Colon (tissue), 2 donors: ENCODE results near the gene GTF2H3.
"Not testable (repeated sequence)": the region's sequence is repeated elsewhere in the genome, so short reads cannot be mapped to it uniquely, and the experiment has no call there.

Experiments used
- FAIRE-seq: peaks from 2 replicates; lab custom pipeline; 2012; peaks lifted over from hg19 to GRCh38; lab: Jason Lieb, UNC
- donor health status: control.
- donor health status: control.

The GTF2H3 gene

DNA sequence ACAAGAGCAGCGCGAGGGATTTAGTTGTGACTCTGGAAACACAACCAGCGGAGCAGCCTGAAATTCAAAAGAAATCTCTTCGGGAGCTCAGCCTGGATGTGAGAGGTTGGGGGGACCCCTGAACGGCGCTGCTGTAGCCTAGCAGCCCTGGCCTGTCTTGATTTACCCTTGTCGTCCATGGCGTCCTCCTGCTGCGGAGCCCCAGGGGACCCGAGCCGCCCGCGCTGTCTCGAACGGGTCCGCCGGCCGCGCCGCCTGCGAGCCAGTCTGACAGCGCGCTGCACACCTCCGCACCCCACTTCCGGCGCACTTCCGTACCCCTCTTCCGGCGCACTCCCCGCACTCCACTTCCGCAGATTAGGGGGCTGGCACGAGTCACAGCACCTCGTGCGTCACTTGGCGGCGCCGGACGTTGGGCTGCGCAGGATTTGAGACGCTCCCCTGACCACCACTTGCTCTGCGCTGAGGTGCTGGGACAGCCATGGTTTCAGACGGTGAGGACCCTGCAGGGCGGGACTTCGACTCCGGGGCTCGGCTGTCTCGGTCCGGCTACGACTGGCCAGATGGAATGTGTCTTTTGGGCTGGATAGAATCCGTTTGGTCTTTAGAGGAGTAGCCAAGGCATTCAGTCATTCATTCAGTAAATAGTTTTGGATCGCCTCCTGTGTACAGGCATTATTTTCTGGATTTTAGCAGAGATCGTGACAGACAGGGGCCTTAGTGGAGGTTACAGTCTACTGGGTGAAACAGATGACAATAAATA lies at the start of gene GTF2H3, which contains the start of gene EIF2B1:
Gene GTF2H3, plus strand, starts transcription at position 451 of the 763 bp plus-strand sequence. Its CDS starts 31 bp downstream, at position 482.
Gene EIF2B1, minus strand, starts transcription at position 308 of the 763 bp plus-strand sequence. Its CDS starts 129 bp downstream, at position 179.
- FAIRE-seq = no peak

DNA sequence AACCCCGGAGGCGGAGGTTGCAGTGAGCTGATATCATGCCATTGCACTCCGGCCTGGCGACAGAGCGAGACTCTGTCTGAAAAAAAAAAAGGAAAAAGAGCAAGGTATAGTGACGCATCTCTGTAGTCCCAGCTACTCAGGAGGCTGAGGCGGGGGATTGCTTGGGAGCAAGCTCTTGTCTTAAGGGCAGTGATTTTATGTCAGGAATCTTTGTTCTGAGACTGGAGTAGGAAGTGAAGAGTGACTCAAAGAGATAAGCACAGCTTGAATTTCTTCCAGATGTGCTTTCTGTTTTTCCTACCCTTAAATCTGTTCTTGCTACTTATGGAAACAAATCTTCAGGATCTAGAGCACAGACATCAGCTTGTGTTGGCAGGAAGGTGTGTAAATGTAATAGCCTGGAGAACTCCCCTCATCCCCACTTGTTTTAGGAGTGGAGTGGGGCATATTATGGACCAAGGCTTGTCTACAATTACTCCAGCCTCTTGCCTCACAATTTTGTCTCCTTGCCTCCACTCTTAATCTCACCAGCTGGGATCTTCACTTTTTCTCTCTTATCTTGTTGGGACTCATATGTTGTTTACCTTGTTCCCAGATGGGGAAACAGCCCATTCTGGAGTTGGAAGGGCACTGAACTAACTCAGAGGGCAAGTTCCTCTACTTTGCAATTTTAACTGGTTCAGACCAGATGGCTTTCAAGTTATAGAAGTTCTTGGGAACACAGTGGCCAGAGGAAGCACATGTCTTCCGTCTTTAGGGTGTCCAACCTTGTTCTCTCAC lies 41.7 kb upstream of the GTF2H3 start:
- no peak for FAIRE-seq

DNA sequence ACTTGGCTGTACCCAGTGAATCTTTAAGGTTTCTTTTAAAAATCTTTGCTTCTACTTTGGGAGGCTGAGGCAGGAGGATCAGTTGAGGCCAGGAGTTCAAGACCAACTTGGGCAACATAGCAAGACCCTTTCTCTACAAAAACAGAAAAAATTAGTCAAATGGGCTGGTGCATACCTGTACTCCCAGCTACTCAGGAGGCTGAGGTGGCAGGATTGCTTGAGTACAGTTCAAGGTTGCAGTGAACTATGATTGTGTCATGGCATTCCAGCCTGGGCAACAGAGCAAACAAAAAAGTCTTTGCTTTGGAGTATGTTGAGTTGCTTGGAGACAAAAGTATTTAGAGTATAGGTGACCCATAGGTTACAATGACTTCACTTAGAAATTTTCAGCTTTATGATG lies 37.9 kb upstream of the GTF2H3 start:
- no peak for FAIRE-seq

DNA sequence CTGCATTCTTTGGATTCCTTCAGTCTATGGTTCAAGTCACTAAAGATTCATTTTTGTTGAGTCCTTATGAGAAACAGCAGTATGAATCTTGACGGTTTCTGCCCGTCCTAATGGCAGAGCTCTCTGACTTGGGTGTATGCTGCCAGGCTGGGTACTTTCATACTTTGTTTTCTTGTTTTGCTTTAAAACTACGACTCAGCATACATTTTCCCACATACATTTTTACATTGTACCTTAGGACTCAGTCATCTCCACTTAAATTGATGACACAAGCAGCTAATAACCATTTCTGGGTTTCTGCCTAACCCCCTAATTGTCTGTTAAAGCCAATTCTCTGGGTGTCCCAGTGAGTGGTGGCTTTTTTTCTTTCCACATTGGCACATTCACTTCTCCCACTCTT lies 36.5 kb upstream of the GTF2H3 start:
- FAIRE-seq = no peak

DNA sequence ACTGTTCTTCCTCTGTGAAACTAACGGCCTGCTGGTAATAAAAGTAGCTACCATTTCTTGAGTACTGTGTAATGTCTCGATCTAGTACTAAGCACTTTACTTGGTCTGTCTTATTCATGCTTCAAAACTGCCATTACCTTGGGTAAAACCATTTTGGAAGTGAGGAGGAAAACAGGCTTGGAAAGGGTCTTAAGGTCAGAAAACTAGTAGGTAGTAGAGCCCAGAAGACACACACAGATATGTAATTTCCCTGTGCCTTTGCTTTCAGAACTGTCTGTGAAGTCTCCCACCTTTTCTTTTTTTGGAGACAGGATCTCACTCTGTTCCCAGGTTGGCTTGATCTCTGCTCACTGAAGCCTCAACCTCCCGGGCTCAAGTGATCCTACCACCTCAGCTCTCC lies 35.1 kb upstream of the GTF2H3 start:
- no peak for FAIRE-seq

DNA sequence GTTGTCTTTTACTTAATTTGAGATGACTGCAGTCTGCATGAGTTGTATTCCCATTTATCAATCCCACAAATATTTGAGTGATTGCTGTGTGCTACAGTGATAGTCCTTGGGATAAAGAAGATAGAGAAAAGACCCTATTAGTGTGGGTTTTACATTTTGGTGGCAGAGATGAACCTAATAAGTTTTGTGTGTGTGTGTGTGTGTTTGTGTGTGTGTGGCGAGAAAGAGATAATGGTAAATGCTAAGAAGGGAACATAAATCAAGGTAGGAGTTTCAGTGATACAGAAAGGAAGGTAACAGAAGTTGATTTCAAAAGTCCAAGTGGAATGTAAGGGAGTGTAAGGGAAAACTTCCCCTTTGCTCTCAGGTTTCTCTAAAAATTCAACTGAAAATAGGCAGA lies 34.3 kb upstream of the GTF2H3 start:
- FAIRE-seq = no peak

DNA sequence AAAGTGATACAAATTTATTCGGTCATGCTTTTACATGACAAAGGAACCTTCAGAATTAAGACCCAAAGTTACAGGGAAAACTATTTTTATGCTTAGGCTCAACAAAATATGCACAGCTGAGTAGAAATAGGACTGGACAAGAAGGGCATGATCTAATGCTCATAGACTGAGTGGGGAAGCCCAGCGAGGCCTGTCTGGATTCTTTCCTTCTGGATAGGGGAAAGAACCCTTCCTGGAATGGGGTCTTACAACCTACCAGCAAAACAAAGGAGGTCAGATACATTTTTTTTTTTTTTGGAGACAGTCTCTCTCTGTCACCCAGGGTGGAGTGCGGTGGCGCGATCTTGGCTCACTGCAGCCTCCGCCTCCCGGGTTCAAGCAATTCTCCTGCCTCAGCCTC lies 33.9 kb upstream of the GTF2H3 start:
- FAIRE-seq = no peak

DNA sequence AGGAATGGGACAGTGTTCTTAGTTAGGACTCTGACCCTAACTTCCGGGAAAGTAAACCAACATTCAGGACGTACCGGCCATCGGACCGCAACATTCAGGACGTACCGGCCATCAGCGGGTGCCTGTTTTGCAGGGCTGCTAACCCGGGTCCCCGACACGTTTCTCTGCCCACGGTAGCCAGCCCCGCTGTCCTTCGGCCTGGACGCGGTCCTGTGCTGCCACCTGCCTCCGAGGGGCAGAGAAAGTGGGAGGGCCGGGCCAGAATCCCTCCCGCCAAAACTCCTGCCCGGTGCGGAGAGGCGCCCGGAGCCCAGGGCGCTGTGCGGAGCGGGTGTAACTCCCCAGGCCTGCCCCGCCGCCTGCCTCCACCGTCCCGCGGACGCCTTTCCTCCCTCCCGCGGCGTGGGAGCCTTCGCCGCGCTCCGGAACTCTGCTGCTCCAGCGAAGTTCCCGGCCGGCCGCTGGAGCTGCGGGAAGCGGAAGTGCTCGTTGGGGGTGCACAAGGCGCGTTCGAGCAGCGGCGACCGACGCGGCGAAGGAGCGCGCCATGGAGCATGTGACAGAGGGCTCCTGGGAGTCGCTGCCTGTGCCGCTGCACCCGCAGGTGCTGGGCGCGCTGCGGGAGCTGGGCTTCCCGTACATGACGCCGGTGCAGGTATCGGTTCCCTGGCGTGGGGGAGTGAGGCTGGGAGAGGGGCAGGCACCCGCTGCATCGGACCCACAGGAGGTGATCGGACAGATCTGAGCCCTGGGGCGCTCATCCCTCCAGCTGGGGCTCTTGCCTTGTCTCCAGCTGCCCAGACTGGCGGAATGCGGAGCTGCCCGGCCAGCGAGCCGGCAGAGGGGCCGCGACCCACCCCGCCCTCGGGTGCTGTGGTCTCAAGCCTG lies 31.8 kb upstream of the GTF2H3 start, which contains the start of gene DDX55:
Gene DDX55, plus strand, starts transcription at position 498 of the 888 bp plus-strand sequence. Its CDS starts 50 bp downstream, at position 548.
- FAIRE-seq = no peak

DNA sequence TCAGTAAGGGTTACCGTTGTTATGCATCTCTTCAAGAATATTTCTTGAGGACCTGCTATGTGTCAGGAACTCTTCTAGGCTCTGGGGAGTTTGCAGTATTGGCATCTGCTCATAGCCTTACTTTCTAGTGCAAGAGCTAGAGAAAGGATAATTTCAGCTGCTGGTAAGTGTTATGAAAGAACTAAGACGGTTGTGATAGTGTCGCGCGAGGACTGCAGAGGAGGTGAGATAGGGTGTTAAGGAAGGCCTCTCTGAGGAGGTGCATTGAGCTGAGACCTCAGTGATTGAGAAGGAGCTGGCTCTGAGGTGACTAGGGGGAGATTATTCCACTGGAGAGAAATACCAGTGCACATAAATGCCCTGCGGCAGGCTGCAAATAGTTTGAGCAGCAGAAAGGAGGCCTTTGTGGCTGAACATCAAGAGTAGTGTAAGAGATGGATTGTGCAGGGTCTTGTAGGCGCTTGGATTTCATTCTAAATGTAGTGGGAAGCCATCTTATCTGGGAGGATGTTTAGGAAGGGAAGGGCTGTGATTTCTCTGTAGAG lies 30.9 kb upstream of the GTF2H3 start:
- FAIRE-seq = no peak

DNA sequence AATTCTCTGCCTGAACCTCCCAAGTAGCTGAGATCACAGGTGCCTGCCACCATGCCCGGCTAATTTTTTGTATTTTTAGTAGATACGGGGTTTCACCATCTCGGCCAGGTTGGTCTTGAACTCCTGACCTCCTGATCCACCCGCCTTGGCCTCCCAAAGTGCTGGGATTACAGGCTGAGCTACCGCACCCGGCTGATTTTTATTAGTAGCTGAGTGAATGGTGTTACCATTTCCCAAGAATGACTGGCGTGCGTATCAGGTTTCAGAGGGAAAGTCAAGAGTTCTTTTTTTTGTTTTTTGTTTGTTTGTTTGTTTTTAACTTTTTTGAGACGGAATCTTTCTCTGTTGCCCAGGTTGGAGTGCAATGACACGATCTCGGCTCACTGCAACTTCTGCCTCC lies 30.1 kb upstream of the GTF2H3 start:
- FAIRE-seq = not testable (repeated sequence)

DNA sequence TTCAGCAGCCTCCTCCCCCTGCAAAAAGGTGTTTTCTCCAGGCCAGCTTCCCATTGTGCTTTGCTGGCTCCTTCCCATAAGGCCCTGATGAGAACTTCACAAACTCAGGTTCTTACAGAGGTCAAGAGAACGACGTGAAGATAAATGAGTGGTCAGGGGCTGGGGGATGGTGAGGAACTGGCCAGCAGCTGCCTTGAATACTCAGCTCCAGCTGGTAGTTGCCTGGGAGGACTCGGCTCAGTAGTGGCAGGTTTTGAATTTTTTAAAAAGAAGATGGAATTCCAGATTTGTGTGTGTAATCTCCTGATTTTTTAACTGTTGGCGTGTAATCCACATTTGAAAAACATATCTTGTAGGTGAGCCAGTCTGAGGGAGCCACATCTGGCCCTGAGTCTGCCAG lies 25.9 kb upstream of the GTF2H3 start:
- no peak for FAIRE-seq

DNA sequence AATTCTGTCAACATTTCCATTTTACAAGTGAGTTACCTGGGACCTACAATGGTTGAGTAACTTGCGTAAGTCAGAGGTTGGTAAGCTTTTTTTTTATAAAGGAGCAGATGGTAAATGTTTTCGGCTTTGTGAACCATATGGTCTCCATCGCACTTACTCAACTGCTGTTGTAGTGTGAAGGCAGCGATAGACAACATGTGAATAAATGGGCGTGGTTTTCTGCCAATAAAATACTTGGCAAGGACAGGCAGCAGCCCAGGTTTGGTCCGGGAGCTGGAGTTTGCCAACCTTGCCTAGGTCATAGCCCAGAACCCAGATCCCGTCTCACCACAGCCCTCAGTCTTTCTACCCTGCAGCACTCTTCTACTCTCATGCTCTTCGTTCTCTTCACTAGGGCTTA lies 25.4 kb upstream of the GTF2H3 start:
- no peak for FAIRE-seq

DNA sequence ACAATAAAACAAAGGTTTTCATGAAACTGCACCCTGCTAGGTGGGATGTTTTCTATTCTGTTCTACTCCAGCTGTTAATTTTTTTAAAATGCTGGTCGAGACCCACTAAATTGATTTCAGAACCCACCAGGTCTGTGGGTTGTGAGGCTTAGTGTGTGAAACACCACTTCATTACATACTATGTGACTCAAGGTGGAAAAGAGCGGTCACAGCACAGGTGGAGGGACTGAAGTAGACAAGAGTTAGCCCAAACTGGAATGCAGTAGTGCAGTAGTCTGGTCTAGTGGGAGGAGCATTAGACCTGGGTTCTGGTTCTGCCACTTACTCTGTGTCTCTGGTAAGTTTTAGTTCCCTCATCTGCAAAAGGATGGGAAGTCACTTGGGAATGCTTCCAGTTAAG lies 19.5 kb upstream of the GTF2H3 start:
- no peak for FAIRE-seq

DNA sequence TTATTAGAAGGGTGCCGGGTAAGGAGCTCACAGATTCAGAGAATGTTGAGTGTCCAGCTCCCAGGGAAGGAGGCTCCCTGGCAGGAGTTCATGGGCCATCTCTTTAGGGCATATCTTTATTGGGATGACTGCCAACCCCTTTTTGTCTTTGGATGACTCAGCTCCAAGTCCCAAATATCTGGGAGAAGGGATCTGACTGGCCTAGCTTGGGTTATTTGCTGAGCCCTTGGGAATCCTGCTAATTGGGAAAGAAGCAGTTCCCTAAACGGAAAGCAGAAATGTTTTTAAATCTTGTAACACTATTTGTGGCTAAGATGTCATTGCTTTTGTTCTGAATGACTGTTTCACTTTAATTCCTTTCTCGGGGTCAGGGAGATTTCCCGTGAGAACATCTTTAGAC lies 19.1 kb upstream of the GTF2H3 start:
- no peak for FAIRE-seq

DNA sequence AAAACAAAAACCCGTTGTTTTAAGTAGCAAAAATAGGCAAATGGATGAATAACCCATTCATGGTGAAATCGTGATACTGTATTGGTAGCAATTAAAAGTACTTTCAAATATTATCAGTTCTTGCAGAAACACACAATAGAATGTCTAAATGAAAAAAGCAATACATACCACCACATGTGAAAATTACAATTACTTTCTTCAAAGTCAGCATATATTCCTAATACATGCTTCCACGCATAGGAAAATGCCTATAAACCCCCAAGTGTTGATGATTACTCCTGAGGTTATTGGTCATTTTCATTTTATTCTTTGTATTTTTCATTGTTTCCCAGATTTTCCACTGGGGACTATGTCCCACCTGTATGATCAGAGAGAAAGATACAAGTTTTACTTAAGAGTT lies 16.5 kb upstream of the GTF2H3 start:
- no peak for FAIRE-seq

DNA sequence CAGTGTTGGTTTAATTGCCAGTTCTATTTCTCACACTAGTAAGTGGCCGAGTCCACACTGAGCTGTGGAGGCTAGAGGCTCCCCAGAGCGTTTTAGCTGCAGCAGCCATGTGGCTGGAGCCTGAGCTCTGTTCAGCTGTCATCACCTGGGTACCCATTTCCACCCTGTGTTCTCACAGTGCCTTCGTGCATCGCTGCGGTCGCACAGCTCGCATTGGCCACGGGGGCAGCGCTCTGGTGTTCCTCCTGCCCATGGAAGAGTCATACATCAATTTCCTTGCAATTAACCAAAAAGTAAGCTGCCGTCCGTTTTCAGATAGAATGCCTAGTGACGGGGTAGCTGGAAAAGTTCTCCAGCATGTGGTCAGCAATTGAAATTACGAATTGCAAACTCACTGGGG lies 16.0 kb upstream of the GTF2H3 start:
- FAIRE-seq = no peak

DNA sequence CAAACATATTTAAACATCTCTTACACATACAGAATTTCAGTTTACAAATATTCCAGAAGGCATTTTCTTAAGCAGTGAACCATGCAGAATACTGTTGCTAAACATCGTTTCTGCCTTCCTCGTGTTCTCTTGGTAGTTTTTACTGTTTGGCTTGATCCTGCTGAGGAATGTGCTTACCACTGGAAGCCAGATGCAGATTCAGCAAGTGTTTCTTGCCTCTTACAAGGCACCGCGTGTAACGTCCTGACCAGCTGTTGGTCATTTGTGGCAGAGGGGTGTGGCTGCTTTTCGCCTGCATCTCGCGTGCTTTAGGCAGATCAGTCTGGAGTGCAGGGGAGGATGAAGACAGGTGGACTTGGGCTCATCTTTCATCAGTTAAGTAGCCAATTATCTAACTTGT lies 12.5 kb upstream of the GTF2H3 start:
- FAIRE-seq = no peak

DNA sequence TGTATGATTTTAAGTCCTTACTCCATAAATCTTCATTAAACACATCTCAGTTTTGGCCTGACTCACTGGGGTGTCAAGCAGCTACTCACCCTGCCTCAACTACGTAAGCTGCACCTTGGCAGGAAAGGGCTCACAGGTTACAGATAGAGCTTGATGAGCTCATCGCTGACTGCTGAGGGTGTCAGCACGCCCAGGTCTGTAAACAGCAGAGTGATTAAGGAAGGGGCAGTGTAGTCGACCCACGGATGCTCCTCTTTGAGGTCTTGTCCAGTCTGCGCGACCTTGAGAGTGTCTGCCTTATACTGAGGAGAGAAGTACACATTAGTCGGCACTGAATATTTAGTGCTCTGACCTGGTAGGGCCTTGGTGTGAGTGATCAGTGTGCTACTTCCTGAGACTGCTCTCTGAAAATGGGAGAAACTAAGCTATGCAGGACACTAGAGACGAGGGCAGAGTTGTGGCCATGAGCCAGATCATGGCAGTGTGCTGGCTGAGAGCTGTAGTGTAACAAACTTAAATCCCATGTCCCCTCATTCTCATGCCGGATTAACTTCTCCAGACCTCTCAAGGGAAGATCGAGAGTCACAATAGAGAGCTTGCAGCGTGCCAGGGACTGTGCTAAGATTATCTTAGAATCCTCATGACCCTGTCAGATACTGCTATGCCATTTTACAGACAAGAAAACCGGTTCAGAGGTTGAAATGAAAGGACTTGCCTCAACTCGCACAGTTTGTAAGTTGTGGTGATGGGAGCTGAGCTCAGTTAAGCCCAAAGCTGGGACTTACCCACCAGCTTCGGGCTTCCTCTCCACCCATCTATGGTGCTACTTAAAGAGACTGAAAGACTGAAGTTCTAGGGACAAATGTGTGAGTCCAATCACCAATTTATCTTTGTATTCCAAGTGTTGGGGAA lies 11.8 kb upstream of the GTF2H3 start:
- no peak for FAIRE-seq

DNA sequence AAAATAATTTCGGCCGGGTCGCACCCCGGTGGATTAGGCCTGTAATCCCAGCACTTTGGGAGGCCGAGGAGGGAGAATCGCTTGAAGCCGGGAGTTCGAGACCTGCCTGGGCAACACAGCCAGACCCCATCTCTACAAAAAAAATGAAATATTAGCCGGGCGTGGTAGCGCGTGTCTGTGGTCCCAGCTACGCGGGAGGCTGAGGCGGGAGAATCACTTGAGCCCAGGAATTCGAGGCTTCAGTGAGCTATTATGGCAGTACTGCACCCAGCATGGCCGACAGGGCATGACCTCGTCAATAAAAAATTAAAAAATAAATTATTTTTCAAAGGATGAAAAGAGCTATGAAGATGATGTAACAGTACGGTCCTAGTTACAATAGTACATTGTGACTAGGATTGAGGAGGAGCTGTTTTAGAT lies 523 bp downstream of the GTF2H3 start:
- FAIRE-seq = no peak

DNA sequence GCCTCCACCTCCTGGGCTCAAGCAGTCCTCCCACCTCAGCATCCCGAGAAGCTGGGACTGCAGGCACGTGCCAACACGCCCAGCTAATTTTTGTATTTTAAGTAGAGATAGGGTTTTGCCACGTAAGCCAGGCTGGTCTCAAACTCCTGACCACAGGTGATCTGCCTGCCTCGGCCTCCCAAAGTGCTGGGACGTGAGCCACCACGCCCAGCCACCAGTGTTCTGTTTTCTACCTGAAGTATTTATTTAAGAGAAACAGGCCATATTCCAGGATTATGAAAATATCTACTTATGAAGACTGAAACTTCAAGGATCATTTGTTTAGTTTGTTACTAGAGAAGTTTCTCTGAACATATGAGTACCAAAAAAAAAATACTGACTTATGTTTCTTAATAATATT lies 10.3 kb downstream of the GTF2H3 start:
- no peak for FAIRE-seq

DNA sequence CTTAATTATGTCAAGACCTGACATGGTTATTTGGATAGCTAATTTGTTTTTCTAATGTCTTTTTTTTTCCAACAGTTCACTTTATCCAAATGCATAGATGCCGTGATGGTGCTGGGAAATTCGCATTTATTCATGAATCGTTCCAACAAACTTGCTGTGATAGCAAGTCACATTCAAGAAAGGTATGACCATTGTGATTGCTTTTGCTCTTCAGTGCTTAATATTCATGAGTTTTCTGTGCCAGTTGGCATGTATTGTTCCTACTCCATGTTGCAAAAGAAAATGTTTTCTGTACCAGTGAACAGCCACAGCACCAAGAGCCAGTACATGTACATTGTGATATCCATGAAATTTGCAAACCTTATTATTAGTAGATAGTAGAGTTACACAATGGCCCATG lies 11.8 kb downstream of the GTF2H3 start:
- no peak for FAIRE-seq
